ENCODE data around the gene DPCD.

Gene DPCD

GRCh38 chr10:101562231-101562630, 25.9 kb upstream of the DPCD start:
- no peak overlapping the region for H3K4me3 ChIP-seq (ENCODE audit: low read depth, low read length)
- ChIA-PET POLR2A (no interaction called here), CTCF (interaction anchor here (0.7 to 9.1 kb wide), 4 partner anchors 7 to 348 kb away, joined by 3 to 73 read pairs (median 9); no protein-coding TSS in a partner anchor)
- TF ChIP-seq CTCF (IDR thresholded peaks at IDR 0.05; ENCODE audit: insufficient read depth, low read length, missing control alignments): no peak
- DNase-seq (ENCODE audit: low read depth, low spot score): no peak

- no peak overlapping the region for H3K4me3 ChIP-seq (ENCODE audit: low read depth, low read length)
- no peak for DNase-seq (ENCODE audit: low read depth, low spot score)
- no peak for TF ChIP-seq CTCF (IDR thresholded peaks at IDR 0.05; ENCODE audit: insufficient read depth, low read length, missing control alignments)
- POLR2A ChIA-PET: no interaction called here
- CTCF ChIA-PET: interaction anchor here (0.7 to 9.1 kb wide), 3 partner anchors 7 to 349 kb away, joined by 3 to 73 read pairs (median 15); no protein-coding TSS in a partner anchor
Observed at GRCh38 chr10:101563007-101563406, 25.1 kb upstream of the DPCD start.

DNA sequence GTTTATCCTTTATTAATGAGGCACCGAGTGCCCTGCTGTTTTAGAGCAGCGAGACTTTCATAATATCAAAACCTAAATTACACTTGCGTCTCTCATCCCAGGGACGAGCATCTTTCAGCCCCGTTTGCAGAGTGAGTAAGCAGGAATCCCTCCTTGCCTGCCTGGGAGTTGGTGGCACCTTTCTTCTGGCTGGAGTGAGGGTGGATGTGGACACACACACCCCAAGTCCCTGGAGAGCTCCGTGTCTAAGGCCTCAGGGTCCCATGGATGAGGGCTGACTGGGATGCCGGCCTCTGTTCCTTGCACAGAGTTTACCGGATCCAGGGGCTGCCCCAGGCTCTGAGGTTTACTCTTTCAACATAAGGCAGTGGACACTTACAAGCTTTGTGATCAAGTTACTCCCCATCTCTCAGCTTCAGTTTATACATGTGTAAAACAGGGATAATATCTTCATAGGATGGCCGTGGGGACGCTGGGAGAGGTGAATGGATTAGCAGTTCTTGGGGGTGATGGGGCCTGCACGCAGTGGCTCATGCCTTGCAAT, 24.6 kb upstream of the DPCD start:
- CTCF ChIA-PET: interaction anchor here (1.0 to 3.1 kb wide), 2 partner anchors 218 to 349 kb away, joined by 3 to 15 read pairs; no protein-coding TSS in a partner anchor
- POLR2A ChIA-PET: no interaction called here
- H3K4me3 ChIP-seq (ENCODE audit: low read depth, low read length): no peak overlapping the region
- no peak for TF ChIP-seq CTCF (IDR thresholded peaks at IDR 0.05; ENCODE audit: insufficient read depth, low read length, missing control alignments)
- DNase-seq (ENCODE audit: low read depth, low spot score): no peak

GRCh38 chr10:101564490-101564991, 23.6 kb upstream of the DPCD start:
- H3K4me3 ChIP-seq (ENCODE audit: low read depth, low read length): no peak overlapping the region
- no peak for TF ChIP-seq CTCF (IDR thresholded peaks at IDR 0.05; ENCODE audit: insufficient read depth, low read length, missing control alignments)
- no peak for DNase-seq (ENCODE audit: low read depth, low spot score)
- POLR2A ChIA-PET: no interaction called here
- CTCF ChIA-PET: interaction anchor here (1.0 to 9.6 kb wide), 2 partner anchors 217 to 351 kb away, joined by 3 to 281 read pairs; no protein-coding TSS in a partner anchor

DNA sequence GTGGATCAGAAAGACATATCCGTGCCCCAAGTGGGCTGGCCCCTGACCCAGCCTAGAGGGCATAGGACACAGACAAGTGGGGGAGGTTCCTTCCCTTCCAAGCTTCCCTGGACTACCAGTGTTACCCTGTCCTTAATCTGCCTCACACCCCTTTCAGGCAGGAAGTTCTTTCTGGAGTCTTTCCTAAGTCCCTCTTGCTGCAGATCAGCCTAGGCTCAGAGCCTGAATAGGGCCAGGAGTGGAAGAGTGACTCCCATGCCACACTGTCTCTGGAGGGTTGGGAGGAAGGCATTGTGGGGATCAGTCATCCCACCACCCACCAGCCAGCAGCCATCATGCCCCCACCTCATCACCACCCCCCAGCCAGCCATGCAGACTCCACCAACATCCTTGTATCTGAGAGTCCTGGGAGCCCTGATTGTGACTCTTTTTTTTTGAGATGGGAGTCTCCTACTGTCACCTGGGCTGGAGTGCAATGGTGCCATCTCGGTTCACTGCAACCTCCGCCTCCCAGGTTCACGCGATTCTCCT, 22.7 kb upstream of the DPCD start:
- no peak overlapping the region for H3K4me3 ChIP-seq (ENCODE audit: low read depth, low read length)
- CTCF ChIA-PET: interaction anchor here (9.6 kb wide), 1 partner anchor 352 kb away, joined by 281 read pairs; no protein-coding TSS in a partner anchor

More for the DNA sequence above, 22.7 kb upstream of the DPCD start:
- POLR2A ChIA-PET: no interaction called here
- no peak for TF ChIP-seq CTCF (IDR thresholded peaks at IDR 0.05; ENCODE audit: insufficient read depth, low read length, missing control alignments)
- DNase-seq (ENCODE audit: low read depth, low spot score): no peak
